Spleen (tissue), 11 donors: ENCODE measurements around the gene FBXO33. TPM values are rescaled to one million over a fixed set of nuclear protein-coding genes. Genes with fewer than 3 reads are reported as not detected.

Source experiments
- DNase-seq: peaks from one replicate; pipeline ENCODE4 v3.0.0-alpha.2; 2020
- H3K27ac ChIP-seq, 8 donors: fragments of 200-600 bp; sonication (generic) in 7 of 8; 1 replicate in 4 of 8; 2 replicates in 4 of 8; pipeline versions ENCODE4 v1.5.0 to v1.8.0; 2016 to 2021; ENCODE audit warnings: inconsistent platforms in 4 of 8, mild to moderate bottlenecking in 4 of 8, moderate library complexity in 1 of 8
- H3K27me3 ChIP-seq, 7 donors: fragments of 200-600 bp; sonication (generic) in 6 of 7; replicated peaks in 1 of 7; 1 replicate in 4 of 7; 2 replicates in 3 of 7; pipeline versions ENCODE4 v1.5.0 to v1.8.0; 2016 to 2021; ENCODE audit warnings: inconsistent platforms in 3 of 7, mild to moderate bottlenecking in 1 of 7
- H3K36me3 ChIP-seq, 6 donors: fragments of 200-600 bp; sonication (generic) in 5 of 6; 1 replicate in 4 of 6; 2 replicates in 2 of 6; pipeline versions ENCODE4 v1.5.0 to v1.8.0; 2016 to 2021; ENCODE audit warnings: inconsistent platforms in 2 of 6
- H3K4me1 ChIP-seq, 6 donors: fragments of 200-600 bp; sonication (generic) in 5 of 6; 1 replicate in 3 of 6; 2 replicates in 3 of 6; pipeline versions ENCODE4 v1.5.0 to v1.8.0; 2016 to 2021; ENCODE audit warnings: inconsistent platforms in 3 of 6
- H3K4me3 ChIP-seq, 8 donors: fragments of 200-600 bp; sonication (generic) in 7 of 8; 1 replicate in 4 of 8; 2 replicates in 4 of 8; pipeline versions ENCODE4 v1.5.0 to v1.8.0; 2016 to 2021; ENCODE audit warnings: inconsistent platforms in 4 of 8, mild to moderate bottlenecking in 4 of 8, moderate library complexity in 2 of 8
- H3K9me3 ChIP-seq, 8 donors: fragments of 200-600 bp; sonication (generic) in 7 of 8; 1 replicate in 4 of 8; 2 replicates in 4 of 8; pipeline versions ENCODE4 v1.5.0 to v1.8.0; 2016 to 2021; ENCODE audit warnings: inconsistent platforms in 4 of 8
- POLR2A ChIP-seq, 3 donors: fragments of 450-650 bp; IDR thresholded peaks; one replicate each; pipeline ENCODE4 v1.5.1; 2017; ENCODE audit warnings: antibody characterized with exemption in 3 of 3, mild to moderate bottlenecking in 1 of 3
- POLR2AphosphoS5 ChIP-seq, 3 donors: sonication (generic); formaldehyde crosslinking; IDR thresholded peaks; one replicate each; pipeline ENCODE4 v1.5.1; 2017; ENCODE audit warnings: antibody characterized with exemption in 3 of 3
- WGBS, 5 donors: extraction: QIAGEN DNeasy Blood & Tissue Kit in 3 of 5; methylation state at CpG; one replicate each; pipeline versions ENCODE4 v1.1.5 to v1.1.7; 2013 to 2018; 5-methylcytosine and 5-hydroxymethylcytosine counted together
- intact Hi-C: fragments of 100-400 bp; cut with DNase I; formaldehyde crosslinking; loops from one replicate; pipeline ENCODE4 v1.15.0; 2023; ENCODE audit warnings: low total_unique reads
- polyA plus RNA-seq, 3 donors: library from polyadenylated mRNA; stranded (reverse); fragments of 200-250 nt; gene quantifications; one replicate each; pipeline ENCODE4 v1.2.1, GENCODE V29; 2013
- total RNA-seq, 7 donors: library from RNA; depleted of rRNA in 3 of 7; stranded (reverse); fragments of >200 nt in 3 of 7; fragmentation: NEBNext Ultra II Directional in 4 of 7; extraction: Animal tissue kit (Norgen Biotek cat#: 25700) in 4 of 7; gene quantifications; one replicate each; pipeline versions ENCODE4 v1.1.0 to v1.2.1, GENCODE V29; 2016 to 2021
- TF ChIP-seq, protein P1 (sequence below), 11 experiments: fragments of 200-600 bp in 7 of 11; fragments of 450-650 bp in 4 of 11; sonication (generic) in 4 of 11; IDR thresholded peaks in 8 of 11; conservative IDR thresholded peaks in 3 of 11; 1 replicate in 7 of 11; 2 replicates in 4 of 11; pipeline versions ENCODE4 v1.4.0 to v1.8.0; 2016 to 2021; ENCODE audit warnings: antibody characterized with exemption in 11 of 11, inconsistent platforms in 4 of 11, mild to moderate bottlenecking in 1 of 11
- donor health status: healthy with polysubstance abuse.
- donor health status: DM: no; HTN: no; CAD: no; lungs with moderate emphysema.
- donor health status: DM: no; HTN: no; CAD: no.
- donor health status: Bipolar disorder and iron deficiency.
- donor health status: healthy.
- donor health status: DM: no; HTN: no; CAD: no.
- donor health status: DM: yes; HTN: yes; CAD: no.

Gene FBXO33
- total and polyA plus RNA-seq, 10 donors, result 6.0 to 24.1 (median 12.6) TPM

DNA sequence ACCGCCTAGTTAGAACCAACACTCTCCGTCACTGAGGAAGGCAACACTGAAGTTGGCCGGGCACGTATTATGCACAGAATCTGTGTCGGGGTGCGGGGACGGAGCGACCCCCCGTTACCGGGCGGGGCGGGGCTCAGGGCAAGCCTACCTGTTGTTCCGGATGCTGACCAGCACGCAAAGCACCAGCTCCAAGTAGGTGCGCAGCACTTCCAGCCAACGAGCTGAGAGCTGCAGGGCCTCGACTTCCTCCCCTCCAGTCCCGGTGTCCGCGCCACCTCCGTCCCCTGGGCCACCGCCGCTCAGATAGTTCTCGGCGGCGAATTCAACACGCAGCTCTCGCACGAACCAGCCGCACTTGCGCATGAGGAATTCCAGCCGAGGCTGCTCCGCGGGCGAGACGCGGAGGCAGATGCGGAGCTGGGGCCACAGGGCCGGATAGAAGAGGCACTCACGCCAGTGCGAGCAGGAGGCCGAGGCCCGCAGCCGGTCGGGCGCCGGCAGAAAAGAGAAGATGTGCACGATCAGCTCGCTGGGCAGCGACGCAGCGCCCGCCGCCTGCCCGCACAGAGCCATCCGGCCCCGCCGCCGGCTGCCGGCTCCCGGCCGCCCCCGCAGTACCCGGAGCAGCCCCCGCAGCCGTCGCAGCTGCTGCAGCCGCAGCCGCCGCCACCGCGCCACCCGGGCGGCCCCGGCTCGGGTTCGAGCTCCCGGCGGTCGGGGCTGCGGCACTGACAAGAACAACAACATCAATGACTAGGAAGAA is 636 bp downstream of the FBXO33 start:
- TF ChIP-seq, protein P1, sequence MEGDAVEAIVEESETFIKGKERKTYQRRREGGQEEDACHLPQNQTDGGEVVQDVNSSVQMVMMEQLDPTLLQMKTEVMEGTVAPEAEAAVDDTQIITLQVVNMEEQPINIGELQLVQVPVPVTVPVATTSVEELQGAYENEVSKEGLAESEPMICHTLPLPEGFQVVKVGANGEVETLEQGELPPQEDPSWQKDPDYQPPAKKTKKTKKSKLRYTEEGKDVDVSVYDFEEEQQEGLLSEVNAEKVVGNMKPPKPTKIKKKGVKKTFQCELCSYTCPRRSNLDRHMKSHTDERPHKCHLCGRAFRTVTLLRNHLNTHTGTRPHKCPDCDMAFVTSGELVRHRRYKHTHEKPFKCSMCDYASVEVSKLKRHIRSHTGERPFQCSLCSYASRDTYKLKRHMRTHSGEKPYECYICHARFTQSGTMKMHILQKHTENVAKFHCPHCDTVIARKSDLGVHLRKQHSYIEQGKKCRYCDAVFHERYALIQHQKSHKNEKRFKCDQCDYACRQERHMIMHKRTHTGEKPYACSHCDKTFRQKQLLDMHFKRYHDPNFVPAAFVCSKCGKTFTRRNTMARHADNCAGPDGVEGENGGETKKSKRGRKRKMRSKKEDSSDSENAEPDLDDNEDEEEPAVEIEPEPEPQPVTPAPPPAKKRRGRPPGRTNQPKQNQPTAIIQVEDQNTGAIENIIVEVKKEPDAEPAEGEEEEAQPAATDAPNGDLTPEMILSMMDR (IDR thresholded peaks at IDR 0.05 in 8 of 11, conservative IDR thresholded peaks at IDR 0.05 in 3 of 11), result no peak
- no peak for TF ChIP-seq POLR2A (IDR thresholded peaks at IDR 0.05)
- TF ChIP-seq POLR2AphosphoS5 (IDR thresholded peaks at IDR 0.05), result peak; percentile 76 to 90 (median 85)
- DNase-seq, result peak; percentile 94
- no peaks in the 10 kb centered on the region for H3K36me3 ChIP-seq
- WGBS, 5 donors, result 0 to 1% (median 0%) methylated on average over 20 to 81 of the region's 81 CpGs
- H3K4me3 ChIP-seq, result peak overlapping the region; percentile 59 to 97 (median 87)
- H3K4me1 ChIP-seq, result peaks cover 28 to 58% (median 51%) of the 10 kb centered on the region in 6 donors
- intact Hi-C loops, result loop anchor here (5.0 to 10.0 kb wide), 2 partner anchors 254 to 327 kb away; partner anchors contain the start of genes PNN and SEC23A
- H3K27ac ChIP-seq, result peak overlapping the region; percentile 97 to 100 (median 99)
- H3K27me3 ChIP-seq, result no peaks in the 10 kb centered on the region
- H3K9me3 ChIP-seq, result no peaks in the 10 kb centered on the region

DNA sequence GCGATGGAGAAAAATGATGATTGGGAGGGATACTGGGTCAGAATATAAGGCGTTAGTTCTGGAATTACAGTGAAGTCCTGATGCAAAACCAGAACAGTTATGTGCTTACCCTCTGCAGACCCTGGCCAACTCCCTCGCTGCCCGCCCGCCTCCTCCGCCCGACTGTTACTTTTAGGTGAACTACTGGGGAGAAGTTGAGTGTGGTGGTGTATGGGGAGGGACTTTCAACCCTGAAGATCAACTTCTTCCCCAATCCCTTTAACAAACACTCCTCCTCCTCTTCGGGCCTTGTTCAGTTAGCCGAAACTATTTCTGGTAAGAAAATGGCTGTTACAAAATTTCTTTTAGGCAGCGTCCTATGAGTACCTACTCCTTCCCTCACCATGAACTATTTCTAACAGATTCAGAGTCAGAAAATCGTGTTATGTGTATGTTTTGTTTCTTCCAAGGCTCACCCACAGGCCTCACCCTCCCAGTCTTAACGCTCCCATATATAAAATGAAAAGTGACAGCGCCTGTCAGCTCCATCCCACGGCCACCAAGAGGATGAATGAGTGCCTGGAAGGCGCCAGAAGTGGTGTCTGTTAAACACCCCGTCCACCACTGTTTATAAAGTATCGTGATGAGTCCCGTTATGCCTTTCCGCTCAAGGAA is 1.3 kb downstream of the FBXO33 start:
- peaks cover 32 to 66% (median 58%) of the 10 kb centered on the region in 6 donors for H3K4me1 ChIP-seq
- intact Hi-C loops, result loop anchor here (5.0 to 10.0 kb wide), 2 partner anchors 254 to 326 kb away; partner anchors contain the start of genes PNN and SEC23A
- H3K27ac ChIP-seq, result peak overlapping the region; percentile 97 to 100 (median 99)
- peak overlapping the region; percentile 59 to 97 (median 87) for H3K4me3 ChIP-seq
- H3K9me3 ChIP-seq, result no peaks in the 10 kb centered on the region
- H3K27me3 ChIP-seq, result no peaks in the 10 kb centered on the region
- WGBS, 5 donors, result 5 to 13% (median 10%) methylated on average over 19 of the region's 19 CpGs
- no peak for TF ChIP-seq POLR2A (IDR thresholded peaks at IDR 0.05)
- TF ChIP-seq, protein P1 (IDR thresholded peaks at IDR 0.05 in 8 of 11, conservative IDR thresholded peaks at IDR 0.05 in 3 of 11), result no peak
- TF ChIP-seq POLR2AphosphoS5 (IDR thresholded peaks at IDR 0.05), result no peak
- H3K36me3 ChIP-seq, result no peaks in the 10 kb centered on the region
- DNase-seq, result peak; percentile 83

DNA sequence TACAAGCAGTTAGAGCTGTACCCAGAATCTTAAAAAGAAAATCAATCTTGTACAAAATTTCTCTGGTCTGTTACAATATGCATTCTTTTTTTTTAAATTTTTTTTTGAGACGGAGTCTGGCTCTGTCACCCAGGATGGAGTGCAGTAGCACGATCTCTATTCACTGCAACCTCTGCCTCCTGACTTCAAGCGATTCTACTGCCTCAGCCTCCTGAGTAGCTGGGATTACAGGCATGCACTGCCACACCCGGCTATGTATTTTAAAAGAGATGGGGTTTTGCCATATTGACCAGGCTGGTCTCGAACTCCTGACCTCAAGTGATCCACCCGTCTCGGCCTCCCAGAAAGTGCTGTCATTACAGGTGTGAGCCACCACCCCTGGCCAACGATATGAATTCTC is 4.1 kb downstream of the FBXO33 start:
- 92 to 98% (median 92%) methylated on average over 8 of the region's 8 CpGs for WGBS, 5 donors

More for the DNA sequence above, 4.1 kb downstream of the FBXO33 start:
- intact Hi-C loops, result no loop called here
- H3K36me3 ChIP-seq, result no peaks in the 10 kb centered on the region
- no peaks in the 10 kb centered on the region for H3K27me3 ChIP-seq
- peaks cover 26 to 85% (median 77%) of the 10 kb centered on the region in 6 donors for H3K4me1 ChIP-seq
- H3K9me3 ChIP-seq, result no peaks in the 10 kb centered on the region
- DNase-seq, result no peak
- H3K27ac ChIP-seq, result no peak overlapping the region
- TF ChIP-seq POLR2AphosphoS5 (IDR thresholded peaks at IDR 0.05) (no peak), POLR2A (IDR thresholded peaks at IDR 0.05) (no peak)
- TF ChIP-seq, protein P1 (IDR thresholded peaks at IDR 0.05 in 8 of 11, conservative IDR thresholded peaks at IDR 0.05 in 3 of 11), result no peak
- H3K4me3 ChIP-seq, result peak overlapping the region in 1 of 8 donors; percentile 2
